Lower leg skin (tissue), 4 donors: ENCODE results near the gene SH3BP2. TPM values are rescaled to one million over a fixed set of nuclear protein-coding genes. Genes with fewer than 3 reads are reported as not detected.

Experiments
- DNase-seq, 2 donors: peaks; one replicate each; pipeline ENCODE4 v3.0.0-alpha.2; 2019; ENCODE audit warnings: low spot score in 2 of 2
- H3K4me3 ChIP-seq: fragments of 200-600 bp; sonication (generic); 2 replicates; pipeline ENCODE4 v1.5.1; 2017; ENCODE audit warnings: mild to moderate bottlenecking, low read depth; ENCODE audit not compliant: poor library complexity, severe bottlenecking
- CTCF ChIP-seq, 3 donors: fragments of 450-650 bp; IDR thresholded peaks; one replicate each; pipeline ENCODE4 v1.5.1; 2016; ENCODE audit warnings: antibody characterized with exemption in 3 of 3, mild to moderate bottlenecking in 3 of 3, moderate library complexity in 2 of 3
- POLR2A ChIP-seq, 2 donors: fragments of 450-650 bp; IDR thresholded peaks; one replicate each; pipeline ENCODE4 v1.6.1; 2016 to 2017; ENCODE audit warnings: antibody characterized with exemption in 2 of 2, mild to moderate bottlenecking in 1 of 2, moderate library complexity in 1 of 2
- WGBS, 2 donors: methylation state at CpG; one replicate each; pipeline ENCODE4 v1.1.5; 2018; 5-methylcytosine and 5-hydroxymethylcytosine counted together
- intact Hi-C: fragments of 100-400 bp; cut with DNase I; formaldehyde crosslinking; loops from one replicate; pipeline ENCODE4 v1.15.0; 2023; ENCODE audit warnings: low total_unique reads
- total RNA-seq, 4 donors: library from RNA; depleted of rRNA; stranded (reverse); fragments of >200 nt; gene quantifications; one replicate each; pipeline ENCODE4 v1.1.0, GENCODE V29; 2016

The SH3BP2 gene
- total RNA-seq, 4 donors from 2014 or later, result 106 to 291 (median 178) TPM

- no peak overlapping the region for H3K4me3 ChIP-seq
- peak in 1 of 2 donors; percentile 85 for DNase-seq
- WGBS, 2 donors, result 89 to 91% methylated on average over 12 to 17 of the region's 20 CpGs
- intact Hi-C loops, result no loop called here
- TF ChIP-seq CTCF (IDR thresholded peaks at IDR 0.05) (no peak), POLR2A (IDR thresholded peaks at IDR 0.05) (no peak)
Measured at GRCh38 chr4:2832309-2832980, 39.6 kb downstream of the SH3BP2 start.

- no peak overlapping the region for H3K4me3 ChIP-seq
- no peak for TF ChIP-seq CTCF (IDR thresholded peaks at IDR 0.05)
- no peak for TF ChIP-seq POLR2A (IDR thresholded peaks at IDR 0.05)
- intact Hi-C loops, result no loop called here
- peak in 1 of 2 donors; percentile 82 for DNase-seq
- 87 to 94% methylated on average over 19 of the region's 19 CpGs for whole genome bisulfite sequencing, 2 donors
Measured at GRCh38 chr4:2832981-2833670, 40.2 kb downstream of the SH3BP2 start.

- no peak overlapping the region for H3K4me3 ChIP-seq
- peak in 1 of 2 donors; percentile 84 for DNase-seq
- TF ChIP-seq POLR2A (IDR thresholded peaks at IDR 0.05), result no peak
- no peak for TF ChIP-seq CTCF (IDR thresholded peaks at IDR 0.05)
- 83 to 94% methylated on average over 3 to 6 of the region's 7 CpGs for WGBS, 2 donors
- intact Hi-C loops, result no loop called here
Measured at GRCh38 chr4:2833671-2834000, 40.8 kb downstream of the SH3BP2 start.

GRCh38 chr4:2834001-2834921 is 41.4 kb downstream of the SH3BP2 start:
- TF ChIP-seq POLR2A (IDR thresholded peaks at IDR 0.05) (no peak), CTCF (IDR thresholded peaks at IDR 0.05) (no peak)

GRCh38 chr4:2835978-2836377 is 43.1 kb downstream of the SH3BP2 start:
- no peak for TF ChIP-seq POLR2A (IDR thresholded peaks at IDR 0.05)
- no peak for TF ChIP-seq CTCF (IDR thresholded peaks at IDR 0.05)
- H3K4me3 ChIP-seq, result no peak overlapping the region
- WGBS, 2 donors, result 95 to 97% methylated on average over 7 to 8 of the region's 8 CpGs
- intact Hi-C loops, result no loop called here
- peak in 1 of 2 donors; percentile 76 for DNase-seq

More at GRCh38 chr4:2834001-2834921, 41.4 kb downstream of the SH3BP2 start:
- no peak overlapping the region for H3K4me3 ChIP-seq
- peak in 1 of 2 donors; percentile 79 for DNase-seq
- intact Hi-C loops, result no loop called here
- 85 to 90% methylated on average over 13 of the region's 13 CpGs for WGBS, 2 donors
